ENCODE measurements around the gene EXOC4. TPM values are rescaled to one million over a fixed set of nuclear protein-coding genes. Genes with fewer than 3 reads are reported as not detected.

The EXOC4 gene
- total RNA-seq, 4 donors from 2014 or later, result 36.6 to 64.0 (median 57.4) TPM

GRCh38 chr7:133550811-133551210 lies 297.9 kb downstream of the EXOC4 start:
- Histone ChIP-seq H3K27me3 (no peaks in the 10 kb centered on the region), H3K4me1 (peaks cover 0 to 12% (median 8%) of the 10 kb centered on the region in 4 donors), H3K4me3 (no peak overlapping the region), H3K36me3 (no peaks in the 10 kb centered on the region), H3K27ac (replicated peaks in 1 of 4) (no peak overlapping the region), H3K9me3 (no peaks in the 10 kb centered on the region)
- no peak for TF ChIP-seq POLR2AphosphoS5 (IDR thresholded peaks at IDR 0.05)
- TF ChIP-seq CTCF (IDR thresholded peaks at IDR 0.05), result no peak
- TF ChIP-seq POLR2A (IDR thresholded peaks at IDR 0.05; ENCODE audit: low read depth), result no peak
- no peak for TF ChIP-seq EP300 (IDR thresholded peaks at IDR 0.05)
- intact Hi-C loops (cut with DNase I), result no loop called here
- 95% methylated on average over 4 of the region's 4 CpGs for WGBS
- no peak for DNase-seq (ENCODE audit: extremely low spot score)

- H3K4me3 ChIP-seq, result no peak overlapping the region
- no peaks in the 10 kb centered on the region for H3K36me3 ChIP-seq
- H3K9me3 ChIP-seq, result no peaks in the 10 kb centered on the region
- no peak for DNase-seq (ENCODE audit: extremely low spot score)
- no peaks in the 10 kb centered on the region for H3K27me3 ChIP-seq
- 92% methylated on average over 4 of the region's 4 CpGs for WGBS
- intact Hi-C loops (cut with DNase I), result no loop called here
- H3K27ac ChIP-seq (replicated peaks in 1 of 4), result no peak overlapping the region
- TF ChIP-seq POLR2AphosphoS5 (IDR thresholded peaks at IDR 0.05) (no peak), POLR2A (IDR thresholded peaks at IDR 0.05; ENCODE audit: low read depth) (no peak), EP300 (IDR thresholded peaks at IDR 0.05) (no peak)
- H3K4me1 ChIP-seq, result peaks cover 0 to 12% (median 8%) of the 10 kb centered on the region in 4 donors
Measured at GRCh38 chr7:133551466-133551865, 298.6 kb downstream of the EXOC4 start.

- Histone ChIP-seq H3K36me3 (no peaks in the 10 kb centered on the region), H3K4me3 (no peak overlapping the region), H3K9me3 (no peaks in the 10 kb centered on the region), H3K27me3 (no peaks in the 10 kb centered on the region), H3K27ac (replicated peaks in 1 of 4) (no peak overlapping the region), H3K4me1 (peaks cover 0 to 12% (median 8%) of the 10 kb centered on the region in 4 donors)
- DNase-seq (ENCODE audit: extremely low spot score), result no peak
- TF ChIP-seq POLR2A (IDR thresholded peaks at IDR 0.05; ENCODE audit: low read depth) (no peak), CTCF (IDR thresholded peaks at IDR 0.05) (no peak), EP300 (IDR thresholded peaks at IDR 0.05) (no peak), POLR2AphosphoS5 (IDR thresholded peaks at IDR 0.05) (no peak)
- WGBS, result 100% methylated on average over 1 of the region's 1 CpG
- intact Hi-C loops (cut with DNase I), result no loop called here
Measured at GRCh38 chr7:133552079-133552478, 299.2 kb downstream of the EXOC4 start.

GRCh38 chr7:133554330-133554729 lies 301.5 kb downstream of the EXOC4 start:
- Histone ChIP-seq H3K27me3 (no peaks in the 10 kb centered on the region), H3K36me3 (no peaks in the 10 kb centered on the region), H3K4me3 (no peak overlapping the region), H3K4me1 (peaks cover 0 to 8% (median 8%) of the 10 kb centered on the region in 4 donors), H3K27ac (replicated peaks in 1 of 4) (no peak overlapping the region), H3K9me3 (no peaks in the 10 kb centered on the region)
- no peak for TF ChIP-seq CTCF (IDR thresholded peaks at IDR 0.05)
- intact Hi-C loops (cut with DNase I), result no loop called here
- DNase-seq (ENCODE audit: extremely low spot score), result no peak
- 100% methylated on average over 2 of the region's 2 CpGs for WGBS

- intact Hi-C loops (cut with DNase I), result no loop called here
- 36% methylated on average over 2 of the region's 2 CpGs for WGBS
- Histone ChIP-seq H3K4me1 (no peaks in the 10 kb centered on the region), H3K4me3 (no peak overlapping the region), H3K9me3 (no peaks in the 10 kb centered on the region), H3K36me3 (no peaks in the 10 kb centered on the region), H3K27me3 (no peaks in the 10 kb centered on the region), H3K27ac (replicated peaks in 1 of 4) (no peak overlapping the region)
- DNase-seq (ENCODE audit: extremely low spot score), result no peak
- TF ChIP-seq POLR2A (IDR thresholded peaks at IDR 0.05; ENCODE audit: low read depth), result no peak
Measured at GRCh38 chr7:133556048-133556447, 303.2 kb downstream of the EXOC4 start.

- no peak for DNase-seq (ENCODE audit: extremely low spot score)
- Histone ChIP-seq H3K9me3 (no peaks in the 10 kb centered on the region), H3K4me3 (no peak overlapping the region), H3K36me3 (no peaks in the 10 kb centered on the region), H3K27ac (replicated peaks in 1 of 4) (no peak overlapping the region), H3K4me1 (no peaks in the 10 kb centered on the region), H3K27me3 (no peaks in the 10 kb centered on the region)
- TF ChIP-seq EP300 (IDR thresholded peaks at IDR 0.05) (no peak), CTCF (IDR thresholded peaks at IDR 0.05) (no peak), POLR2A (IDR thresholded peaks at IDR 0.05; ENCODE audit: low read depth) (no peak), POLR2AphosphoS5 (IDR thresholded peaks at IDR 0.05) (no peak)
- WGBS, result 94% methylated on average over 6 of the region's 6 CpGs
- intact Hi-C loops (cut with DNase I), result no loop called here
Measured at GRCh38 chr7:133556553-133556952, 303.7 kb downstream of the EXOC4 start.
